HG03342 (cell line): ENCODE results near the gene KCNMB4.

Source experiments
- ATAC-seq: cut with Tn5 transposase; IDR thresholded peaks from one replicate; pipeline ENCODE4 v1.9.1; 2021; ENCODE audit warnings: mild to moderate bottlenecking, moderate library complexity; ENCODE audit not compliant: unreplicated experiment

Gene KCNMB4

GRCh38 chr12:70427611-70428010, 61.5 kb downstream of the KCNMB4 start:
- ATAC-seq = no peak

GRCh38 chr12:70430400-70430799, 64.3 kb downstream of the KCNMB4 start:
- no peak for ATAC-seq

GRCh38 chr12:70436836-70437235, 70.7 kb downstream of the KCNMB4 start:
- ATAC-seq = no peak

GRCh38 chr12:70443062-70443673, 77.1 kb downstream of the KCNMB4 start:
- no peak for ATAC-seq

- ATAC-seq = no peak
Observed at GRCh38 chr12:70444903-70445302, 78.8 kb downstream of the KCNMB4 start.

- ATAC-seq = no peak
Observed at GRCh38 chr12:70448371-70448770, 82.3 kb downstream of the KCNMB4 start.

- ATAC-seq = no peak
Observed at GRCh38 chr12:70449074-70449752, 83.1 kb downstream of the KCNMB4 start.

GRCh38 chr12:70449753-70450341, 83.8 kb downstream of the KCNMB4 start:
- ATAC-seq = no peak

GRCh38 chr12:70451528-70451927, 85.4 kb downstream of the KCNMB4 start:
- no peak for ATAC-seq

GRCh38 chr12:70456953-70457352, 90.9 kb downstream of the KCNMB4 start:
- ATAC-seq = no peak

GRCh38 chr12:70459786-70460185, 93.7 kb downstream of the KCNMB4 start:
- peak; percentile 85 for ATAC-seq

- no peak for ATAC-seq
Observed at GRCh38 chr12:70463997-70464396, 97.9 kb downstream of the KCNMB4 start.

GRCh38 chr12:70466753-70467152, 100.7 kb downstream of the KCNMB4 start:
- no peak for ATAC-seq

- no peak for ATAC-seq
Observed at GRCh38 chr12:70467476-70467875, 101.4 kb downstream of the KCNMB4 start.

- ATAC-seq = no peak
Observed at GRCh38 chr12:70467918-70468733, 102.0 kb downstream of the KCNMB4 start.

GRCh38 chr12:70468741-70469140, 102.7 kb downstream of the KCNMB4 start:
- no peak for ATAC-seq

- ATAC-seq = no peak
Observed at GRCh38 chr12:70469221-70469820, 103.2 kb downstream of the KCNMB4 start.

GRCh38 chr12:70482764-70483163, 116.7 kb downstream of the KCNMB4 start:
- no peak for ATAC-seq
